HuH-7.5 (cell line): ENCODE measurements around the gene KDM2A.
A peak's percentile ranks its signal among the peaks of the same experiment; 100 is the strongest.
"Not testable (repeated sequence)": the region's sequence is repeated elsewhere in the genome, so short reads cannot be mapped to it uniquely, and the experiment has no call there.

Experiments
- DNase-seq: peaks from one replicate; pipeline ENCODE4 v3.0.0; 2011; ENCODE audit warnings: low spot score

The KDM2A gene

DNA sequence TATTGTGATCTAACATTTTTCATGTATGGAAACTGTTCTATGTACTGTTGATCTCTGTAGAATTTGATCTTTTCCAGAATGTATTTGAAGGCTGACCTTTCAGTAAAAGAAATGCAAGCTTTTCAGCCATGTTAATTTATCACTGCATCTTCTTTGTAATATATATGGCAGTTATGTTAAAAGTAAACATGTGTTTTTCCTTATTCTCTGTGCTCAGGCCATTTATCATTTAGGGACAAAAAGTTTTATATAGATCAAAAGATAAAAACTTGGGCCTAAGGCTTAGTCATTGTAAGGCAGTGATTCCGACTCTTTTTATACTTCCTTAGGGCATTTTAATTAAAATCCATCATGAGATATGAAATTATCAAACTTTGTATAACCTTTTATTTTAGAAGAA, 48.7 kb downstream of the KDM2A start:
- no peak for DNase-seq

DNA sequence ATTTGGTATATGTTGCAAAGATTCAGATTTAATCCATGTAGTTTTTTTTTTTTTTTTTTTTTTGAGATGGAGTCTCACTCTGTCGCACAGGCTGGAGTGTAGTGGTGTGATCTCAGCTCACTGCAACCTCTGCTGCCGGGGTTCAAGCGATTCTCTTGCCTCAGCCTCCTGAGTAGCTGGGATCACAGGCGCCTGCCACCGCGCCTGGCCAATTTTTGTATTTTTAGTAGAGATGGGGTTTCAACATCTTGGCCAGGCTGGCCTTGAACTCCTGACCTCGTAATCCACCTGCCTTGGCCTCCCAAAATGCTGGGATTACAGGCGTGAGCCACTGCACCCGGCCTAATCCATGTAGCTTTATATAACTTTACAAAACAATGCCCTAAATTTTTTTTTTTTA, 49.8 kb downstream of the KDM2A start:
- DNase-seq: not testable (repeated sequence)

DNA sequence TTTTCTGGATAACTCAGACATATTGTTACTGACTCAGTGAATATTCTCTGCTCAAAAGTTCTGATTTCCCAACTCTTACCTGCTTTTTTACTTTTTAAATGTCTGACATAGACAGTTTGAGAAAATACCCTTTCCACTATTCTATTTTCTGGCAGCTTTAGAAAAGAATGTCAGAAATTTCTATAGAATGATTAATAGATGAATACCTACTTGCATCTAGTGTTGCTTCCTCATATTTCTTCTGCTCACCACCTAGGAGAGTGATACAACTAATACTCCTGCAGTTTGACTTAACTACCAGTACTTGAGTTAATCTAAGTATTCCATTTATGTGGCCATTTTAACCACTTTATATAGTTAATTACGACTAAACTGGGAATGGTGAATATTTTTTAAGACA, 55.2 kb downstream of the KDM2A start:
- DNase-seq: no peak

DNA sequence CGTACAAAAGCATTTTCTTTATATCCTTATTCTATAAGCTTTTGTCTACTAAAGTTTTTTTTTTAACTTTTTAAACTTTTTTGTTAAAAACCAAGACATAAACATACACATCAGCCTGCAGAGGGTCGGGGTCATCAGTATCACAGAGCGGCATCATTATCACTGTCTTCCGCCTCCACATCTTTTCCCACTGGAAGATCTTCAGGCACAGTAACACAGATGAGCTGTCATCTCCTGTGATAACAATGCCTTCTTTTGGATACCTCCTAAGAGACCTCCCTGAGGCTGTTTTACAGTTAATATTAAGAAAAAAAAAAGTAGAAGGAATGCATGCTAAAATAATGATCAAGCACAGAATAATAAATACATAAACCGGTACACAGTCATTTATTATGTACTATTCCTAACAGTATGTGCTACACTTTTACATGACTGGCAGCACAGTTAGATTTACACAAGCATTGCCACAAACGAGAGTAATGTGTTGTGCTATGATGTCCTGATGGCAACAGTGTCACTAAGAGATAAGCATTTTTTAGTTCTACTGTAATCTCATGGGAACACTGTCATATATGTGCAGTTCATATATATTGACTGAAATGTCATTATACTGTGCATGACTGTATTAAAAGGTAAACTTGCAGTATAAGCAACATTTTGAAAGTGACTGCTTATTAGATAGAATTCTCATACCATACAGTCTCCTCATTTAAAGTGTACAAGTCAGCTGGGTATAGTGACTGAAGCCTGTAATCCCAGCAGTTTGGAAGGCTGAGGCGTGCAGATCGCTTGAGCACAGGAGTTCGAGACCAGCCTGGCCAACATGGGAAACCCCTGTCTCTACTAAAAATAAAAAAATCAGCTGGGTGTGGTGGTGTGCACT, 58.6 kb downstream of the KDM2A start:
- DNase-seq: no peak

DNA sequence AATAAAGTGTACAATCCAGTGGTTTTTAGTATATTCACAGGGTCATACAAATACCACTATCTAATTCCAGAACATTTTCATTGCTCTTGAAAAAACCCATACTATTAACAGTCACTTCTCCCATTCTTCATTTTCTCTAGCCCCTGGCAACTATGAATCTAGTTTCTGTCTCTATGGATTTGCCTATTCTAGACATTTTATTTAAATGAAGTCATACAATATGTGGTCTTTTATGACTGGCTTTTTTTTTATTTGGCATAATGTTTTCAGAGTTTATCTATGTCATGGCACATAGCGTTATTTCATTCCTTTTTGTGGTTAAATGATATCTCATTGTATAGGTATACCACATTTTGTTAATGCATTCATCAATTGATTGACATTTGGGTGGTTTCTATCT, 59.4 kb downstream of the KDM2A start:
- DNase-seq: no peak

DNA sequence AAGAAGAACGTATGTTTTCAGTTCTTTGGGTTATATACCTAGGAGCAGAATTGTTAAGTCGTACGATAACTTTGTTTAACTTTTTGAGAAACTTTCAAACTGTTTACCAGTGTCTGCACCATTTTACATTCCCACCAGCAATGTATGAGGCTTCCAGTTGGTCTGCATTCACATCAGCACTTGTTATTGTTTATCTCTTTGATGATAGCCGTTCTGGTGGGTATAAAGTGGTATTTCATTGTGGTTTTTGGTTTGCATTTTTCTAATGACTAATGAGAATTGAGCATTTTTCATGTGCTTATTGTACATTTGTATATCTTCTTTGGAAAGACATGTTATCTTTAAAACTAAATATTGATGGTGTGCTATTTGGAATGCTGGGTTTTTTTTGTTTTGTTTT, 59.8 kb downstream of the KDM2A start:
- DNase-seq: no peak

DNA sequence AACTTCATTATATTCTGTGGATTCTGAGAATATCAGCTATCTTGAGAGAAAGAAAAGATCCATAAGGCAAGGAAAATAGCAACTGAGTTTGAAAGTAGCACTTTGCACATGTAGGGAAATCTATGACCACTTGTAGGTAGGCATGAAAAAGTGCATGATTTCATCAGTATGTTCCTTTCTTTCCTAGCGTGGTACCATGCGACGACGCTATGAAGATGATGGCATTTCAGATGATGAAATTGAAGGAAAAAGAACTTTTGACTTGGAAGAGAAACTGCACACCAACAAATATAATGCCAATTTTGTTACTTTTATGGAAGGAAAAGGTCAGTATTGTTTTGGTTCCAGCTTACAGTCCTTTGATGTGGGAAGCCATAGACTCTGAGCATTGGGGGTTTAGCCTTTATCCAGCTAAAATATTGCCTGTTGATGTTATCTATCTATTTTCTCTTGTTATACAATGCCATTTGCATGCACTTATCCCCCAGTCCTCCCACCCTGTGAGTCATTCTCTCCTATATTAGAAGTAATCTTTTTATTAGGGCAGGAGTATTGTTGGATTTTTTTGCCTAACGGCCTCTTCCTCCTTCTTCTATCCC, 60.9 kb downstream of the KDM2A start:
- no peak for DNase-seq

DNA sequence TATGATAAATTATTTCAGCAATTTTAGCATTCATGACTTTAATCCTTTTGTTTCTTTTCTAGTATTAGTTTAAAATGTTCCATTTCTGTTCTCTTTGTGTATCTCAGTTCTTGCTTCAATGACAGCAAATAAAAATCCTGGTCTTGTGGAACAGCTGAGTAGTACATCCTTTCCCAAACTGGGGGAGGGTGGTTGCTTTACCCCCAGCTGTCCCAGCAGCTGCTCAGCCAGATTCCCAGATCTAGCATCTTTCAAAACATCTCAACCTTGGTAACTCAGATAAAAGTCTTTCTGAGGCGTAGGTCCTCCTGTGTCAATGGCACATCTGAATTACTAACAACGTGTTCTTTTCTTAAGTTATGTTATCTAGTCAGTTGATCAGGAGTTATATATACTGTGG, 75.0 kb downstream of the KDM2A start:
- DNase-seq: no peak

DNA sequence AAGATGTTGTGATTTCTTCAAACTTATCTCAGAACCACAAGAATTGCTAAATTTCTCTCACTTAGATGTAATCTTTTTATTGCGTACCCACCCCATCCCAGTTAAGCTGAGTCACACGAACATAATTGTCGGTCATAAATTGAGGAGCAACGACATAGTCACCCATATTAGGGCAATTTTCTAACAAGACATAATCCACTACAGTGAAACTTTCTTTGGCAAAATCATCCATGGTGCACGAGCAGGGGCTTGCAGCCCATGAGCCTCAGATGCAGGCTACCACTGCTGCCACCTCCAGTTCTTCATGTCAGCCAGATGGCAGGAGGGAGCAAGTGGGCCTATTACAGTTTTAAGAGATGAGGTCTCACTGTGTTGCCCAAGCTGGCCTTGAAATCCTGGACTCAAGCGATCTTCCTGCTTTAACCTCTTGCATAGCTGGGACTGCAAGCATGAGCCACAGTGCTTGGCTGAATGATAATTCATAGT, 77.0 kb downstream of the KDM2A start:
- no peak for DNase-seq

DNA sequence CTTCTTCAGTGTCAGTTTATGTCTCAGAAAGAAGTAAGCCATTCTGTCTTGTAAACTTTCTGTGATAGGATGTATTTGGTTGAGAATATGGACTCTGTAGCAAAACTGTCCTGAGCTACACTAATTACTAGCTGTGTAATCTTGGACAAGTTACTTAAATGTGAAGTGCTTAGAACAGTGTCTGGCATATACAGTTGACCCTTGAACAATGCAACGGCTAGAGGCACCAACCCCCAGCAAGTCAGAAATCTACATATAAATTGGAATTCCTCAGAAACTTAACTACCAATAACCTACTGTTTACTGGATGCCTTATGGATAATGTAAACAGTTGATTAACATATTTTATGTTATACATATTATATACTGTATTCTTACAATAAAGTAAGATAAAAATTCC, 78.5 kb downstream of the KDM2A start:
- no peak for DNase-seq

DNA sequence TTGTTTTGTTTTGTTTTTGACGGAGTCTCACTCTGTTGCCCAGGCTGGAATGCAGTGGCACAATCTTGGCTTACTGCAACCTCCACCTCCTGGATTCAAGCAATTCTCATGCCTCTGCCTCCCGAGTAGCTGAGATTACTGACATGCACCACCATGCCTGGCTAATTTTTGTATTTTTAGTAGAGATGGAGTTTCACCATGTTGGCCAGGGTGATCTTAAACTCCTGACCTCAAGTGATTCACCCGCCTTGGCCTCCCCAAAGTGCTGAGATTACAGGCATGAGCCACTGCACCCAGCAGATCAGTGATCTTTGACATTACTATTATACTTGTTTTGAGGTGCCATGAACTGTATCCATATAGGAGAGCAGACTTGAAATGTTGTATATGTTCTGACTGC, 79.7 kb downstream of the KDM2A start:
- DNase-seq: not testable (repeated sequence)

DNA sequence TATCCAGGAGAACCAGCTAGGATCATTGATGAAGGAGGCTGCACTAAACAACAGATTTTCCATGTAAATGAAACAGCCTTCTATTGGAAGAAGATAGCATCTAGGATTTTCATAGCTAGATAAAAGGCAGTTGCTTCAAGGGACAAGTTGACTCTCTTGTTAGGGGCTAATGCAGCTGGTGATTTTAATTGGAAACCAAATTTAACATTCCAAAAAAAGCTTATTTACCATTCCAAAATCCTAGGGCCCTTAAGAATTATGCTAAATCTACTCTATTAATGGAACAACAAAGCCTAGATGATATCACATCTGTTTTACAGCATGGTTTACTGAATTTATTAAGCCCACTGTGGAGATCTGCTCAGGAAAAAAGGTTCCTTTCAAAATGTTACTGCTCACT, 80.7 kb downstream of the KDM2A start:
- no peak for DNase-seq

DNA sequence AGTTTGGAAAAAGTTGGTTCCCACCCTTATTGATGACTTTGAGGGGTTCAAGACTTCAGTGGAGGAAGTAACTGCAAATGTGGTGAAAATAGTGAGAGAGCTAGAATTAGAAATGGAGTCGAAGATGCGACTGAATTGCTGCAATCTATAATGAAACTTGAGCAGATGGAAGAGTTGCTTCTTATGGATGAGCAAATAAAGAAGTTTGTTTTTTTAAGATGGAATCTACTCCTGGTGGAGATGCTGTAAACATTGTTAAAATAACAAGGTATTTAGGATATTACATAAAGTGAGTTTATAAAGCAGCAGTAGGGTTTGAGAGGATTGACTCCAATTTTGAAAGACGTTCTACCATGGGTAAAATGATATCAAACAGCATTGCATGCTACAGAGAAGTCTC, 83.0 kb downstream of the KDM2A start:
- DNase-seq: no peak

DNA sequence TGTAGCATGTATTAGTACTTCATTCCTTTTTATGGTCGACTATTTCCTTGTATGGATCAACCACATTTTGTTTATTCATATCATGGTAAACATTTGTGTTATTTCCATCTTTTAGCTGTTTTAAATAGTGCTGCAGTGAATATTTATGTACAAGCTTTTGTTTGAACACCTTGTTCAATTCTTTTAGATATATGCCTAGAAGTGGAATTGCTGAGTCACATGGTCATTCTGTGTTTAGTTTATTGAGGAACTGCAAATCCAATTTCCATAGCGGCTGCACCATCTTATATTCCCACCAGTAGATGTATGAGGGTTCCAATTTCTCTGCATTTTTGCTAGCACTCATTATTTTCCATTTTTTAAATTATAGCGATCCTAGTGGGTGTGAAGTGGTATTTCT, 85.8 kb downstream of the KDM2A start:
- DNase-seq: no peak

DNA sequence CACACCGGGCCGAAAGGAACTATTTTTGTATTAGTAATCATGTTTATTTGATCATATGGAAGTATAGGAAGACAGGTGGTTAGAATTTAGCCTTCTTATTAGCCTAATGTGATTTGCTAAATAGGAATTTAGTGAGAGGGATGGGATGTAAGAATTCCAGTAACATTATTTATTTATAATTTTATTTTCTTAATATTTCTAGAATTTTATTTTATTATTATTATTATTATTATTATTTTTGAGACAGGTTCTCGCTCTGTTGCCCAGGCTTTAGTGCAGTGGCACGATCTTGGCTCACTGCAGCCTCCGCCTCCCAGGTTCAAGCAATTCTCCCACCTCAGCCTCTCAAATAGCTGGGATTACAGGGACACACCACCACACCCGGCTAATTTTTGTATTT, 90.2 kb downstream of the KDM2A start:
- not testable (repeated sequence) for DNase-seq

DNA sequence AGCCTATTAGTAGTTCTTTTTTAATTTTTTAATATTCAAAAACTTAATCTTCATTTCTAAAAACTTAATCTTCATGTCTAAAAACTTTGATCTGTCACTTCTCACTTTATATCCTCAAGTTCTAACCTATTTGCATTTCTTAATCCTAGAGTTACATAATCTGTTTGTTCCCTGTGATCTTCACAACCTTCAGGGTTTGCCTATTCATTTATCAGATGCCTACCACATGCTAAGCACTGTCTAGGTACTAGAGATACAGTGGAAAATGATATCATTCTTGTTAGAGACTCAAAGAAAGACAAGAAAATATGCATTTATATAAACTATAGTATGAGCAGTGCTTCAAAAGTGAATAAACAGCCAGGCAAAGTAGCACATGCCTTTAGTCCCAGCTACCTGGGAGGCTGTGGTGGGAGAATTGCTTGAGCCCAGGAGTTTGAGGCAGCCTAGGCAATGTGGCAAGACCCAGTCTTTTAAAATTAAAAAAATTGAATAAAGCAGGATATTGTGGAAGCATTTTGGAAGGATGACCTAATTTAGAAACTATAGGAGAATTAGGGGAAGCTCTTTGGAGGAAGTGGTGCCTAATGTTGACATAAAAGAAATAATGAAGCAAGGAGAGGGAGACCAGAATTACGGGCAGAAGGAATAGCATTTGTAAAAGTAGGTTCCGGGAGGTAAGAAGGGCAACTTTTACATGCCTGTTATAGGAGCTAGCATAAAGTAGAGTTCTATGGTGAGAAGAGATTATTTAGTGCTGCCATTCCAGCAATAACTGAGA, 92.8 kb downstream of the KDM2A start:
- peak; percentile 20 for DNase-seq

DNA sequence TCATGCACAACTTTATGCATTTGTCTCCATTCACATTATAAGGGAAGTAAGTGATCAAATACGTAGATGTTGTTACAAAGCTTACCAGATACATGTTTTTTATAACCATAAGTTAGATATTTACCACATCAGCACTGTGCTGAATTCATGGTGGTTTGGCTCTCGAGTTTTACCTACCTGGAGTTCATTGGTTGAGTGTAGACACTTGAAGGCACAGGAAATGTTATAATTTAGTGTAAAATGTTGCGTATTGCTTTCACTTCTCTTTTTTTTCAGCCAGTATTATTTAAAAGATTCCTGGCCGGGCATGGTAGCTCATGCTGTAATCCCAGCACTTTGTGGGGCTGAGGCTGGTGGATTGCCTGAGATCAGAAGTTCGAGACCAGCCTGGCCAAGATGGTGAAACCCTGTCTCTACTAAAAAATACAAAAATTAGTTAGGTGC, 94.1 kb downstream of the KDM2A start:
- no peak for DNase-seq

DNA sequence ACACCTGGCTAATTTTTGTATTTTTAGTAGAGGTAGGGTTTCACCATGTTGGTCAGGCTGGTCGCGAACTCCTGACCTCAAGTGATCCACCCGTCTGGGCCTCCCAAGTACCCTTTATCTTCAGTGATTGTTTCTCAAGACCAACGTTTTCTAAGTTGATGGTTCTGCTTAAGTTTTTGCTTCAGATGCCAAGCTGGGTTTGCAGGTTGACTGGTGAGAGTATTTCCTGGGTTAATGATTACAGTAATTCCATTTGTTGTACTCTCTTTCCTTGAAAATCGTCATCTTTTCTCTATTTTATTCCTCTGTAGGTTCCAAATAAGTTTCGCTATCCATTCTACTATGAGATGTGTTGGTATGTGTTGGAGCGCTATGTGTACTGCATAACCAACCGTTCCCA, 108.7 kb downstream of the KDM2A start:
- no peak for DNase-seq

DNA sequence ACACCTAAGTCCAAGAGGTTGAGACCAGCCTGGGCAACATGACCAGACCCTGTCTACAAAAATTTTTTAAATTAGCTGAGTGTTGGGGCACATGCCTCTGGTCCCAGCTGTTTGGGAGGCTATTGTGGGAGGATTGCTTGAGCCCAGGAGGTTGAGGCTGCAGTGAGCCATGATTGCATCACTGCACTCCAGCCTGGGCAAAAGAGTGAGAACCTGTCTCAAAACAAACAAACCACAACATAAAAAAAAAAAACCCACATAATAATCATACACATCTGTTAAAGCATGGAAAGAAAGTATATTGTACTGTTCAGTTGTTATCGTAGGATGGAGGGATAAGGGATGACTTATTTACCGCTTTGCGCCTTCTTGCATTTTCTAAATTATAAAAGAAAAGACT, 111.3 kb downstream of the KDM2A start:
- DNase-seq: no peak

DNA sequence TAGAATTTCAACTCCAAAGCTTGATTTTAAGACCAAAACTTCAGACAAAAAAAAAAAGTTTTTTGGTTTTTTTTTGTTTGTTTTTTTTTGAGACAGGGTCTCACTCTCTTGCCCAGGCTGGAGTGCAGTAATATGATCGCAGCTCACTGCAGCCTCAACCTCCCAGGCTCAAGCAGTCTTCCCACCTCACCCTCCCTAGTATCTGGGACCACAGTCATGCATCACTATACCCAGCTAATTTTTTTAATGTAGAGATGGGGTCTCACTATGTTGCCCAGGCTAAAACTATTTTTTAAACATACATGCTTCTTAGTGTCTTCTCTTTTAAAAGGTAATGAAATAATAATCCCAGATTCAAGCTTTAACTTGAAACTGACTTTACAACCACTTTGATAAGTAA, 111.8 kb downstream of the KDM2A start:
- DNase-seq: no peak

DNA sequence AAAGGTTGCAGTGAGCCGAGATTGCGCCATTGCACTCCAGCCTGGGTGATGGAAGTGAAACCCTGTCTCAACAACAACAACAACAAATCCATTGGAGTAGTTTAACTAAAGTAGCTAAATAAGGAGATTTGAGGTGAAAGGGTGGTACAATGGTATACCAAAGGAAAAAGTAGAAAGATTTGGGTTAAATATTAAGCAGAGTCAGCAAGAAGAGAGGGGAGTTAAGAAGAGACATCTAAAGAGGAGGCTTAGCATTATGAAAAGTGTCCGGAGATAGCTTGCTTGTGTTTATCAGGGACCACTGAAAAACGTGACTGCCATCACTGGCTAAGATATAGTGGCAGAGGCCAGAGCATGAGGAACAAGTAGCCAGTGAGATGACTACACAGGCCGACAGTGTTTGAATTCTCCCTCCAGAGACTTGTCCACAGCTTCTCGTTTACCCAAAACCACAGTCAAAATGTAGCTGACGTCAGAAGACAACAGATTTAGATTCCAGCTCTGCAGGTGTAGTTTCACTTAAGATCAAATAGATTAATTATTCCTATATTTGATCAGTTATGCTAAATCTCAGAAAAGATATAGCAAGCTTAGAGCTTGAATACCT, 114.6 kb downstream of the KDM2A start:
- DNase-seq: no peak

DNA sequence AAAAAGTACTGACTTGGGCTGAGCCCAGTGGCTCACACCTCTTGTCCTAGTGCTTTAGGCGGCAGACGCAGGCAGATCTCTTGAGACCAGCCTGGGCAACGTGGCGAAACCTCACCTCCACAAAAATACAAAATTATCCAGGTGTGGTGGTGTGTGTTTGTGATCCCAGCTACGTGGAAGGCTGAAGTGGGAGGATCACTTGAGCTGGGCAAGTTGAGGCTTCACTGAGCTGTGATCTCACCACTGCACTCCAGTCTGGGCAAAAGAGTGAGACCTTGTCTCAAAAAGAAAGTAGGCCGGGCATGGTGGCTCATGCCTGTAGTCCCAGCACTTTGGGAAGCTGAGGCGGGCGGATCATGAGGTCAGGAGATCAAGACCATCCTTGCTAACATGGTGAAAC, 115.5 kb downstream of the KDM2A start:
- not testable (repeated sequence) for DNase-seq
